Measurements from ENCODE around the gene KIAA1671.

- no peak for TF ChIP-seq CTCF (conservative IDR thresholded peaks at IDR 0.05; ENCODE audit: low read depth, low read length)
- TF ChIP-seq EZH2 (IDR thresholded peaks at IDR 0.05; ENCODE audit: low read length, unreplicated experiment) = no peak
Measured at GRCh38 chr22:25091458-25091857, 138.9 kb downstream of the KIAA1671 start.
